Left ventricle myocardium superior (tissue), 1 donor: ENCODE results near the gene TAS2R14. TPM values are rescaled to one million over a fixed set of nuclear protein-coding genes. Genes with fewer than 3 reads are reported as not detected.

Experiments
- ATAC-seq: fragments of 200-7000 bp; cut with Tn5 transposase; one replicate; pipeline ENCODE4 v1.9.1; 2020; ENCODE audit warnings: mild to moderate bottlenecking, moderate library complexity
- DNase-seq: peaks from one replicate; pipeline ENCODE4 v3.0.0-alpha.2; 2020
- intact Hi-C: fragments of 100-400 bp; cut with micrococcal nuclease; formaldehyde crosslinking; loops from one replicate; pipeline ENCODE4 v1.11.0; 2022
- total RNA-seq: library from RNA; stranded (reverse); fragmentation: NEBNext Ultra II Directional; extraction: Animal tissue kit (Norgen Biotek cat#: 25700); gene quantifications from one replicate; pipeline ENCODE4 v1.2.1, GENCODE V29; 2021
- donor health status: DM: no; HTN: yes; CAD: no; lungs with severe emphysema.

The TAS2R14 gene
- total RNA-seq, 1 donor from 2014 or later = 0.45 TPM

DNA sequence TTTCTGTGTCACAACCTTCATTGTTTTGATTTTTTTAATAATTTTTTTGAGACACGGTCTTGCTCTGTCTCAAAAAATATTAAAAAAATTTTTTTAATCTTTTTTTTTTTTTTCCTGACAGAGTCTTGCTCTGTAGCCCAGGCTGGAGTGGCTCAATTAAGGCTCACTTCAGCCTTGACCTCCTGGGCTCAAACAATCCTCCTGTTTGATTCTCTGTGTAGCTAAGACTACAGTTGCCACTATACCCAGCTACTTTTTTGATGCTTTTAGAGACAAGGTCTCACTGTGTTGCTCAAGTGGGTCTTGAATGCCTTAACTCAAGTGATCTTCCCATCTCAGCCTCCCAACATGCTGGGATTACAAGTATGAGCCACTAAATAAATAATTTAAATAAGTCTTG is 19.3 kb downstream of the TAS2R14 start:
- DNase-seq = no peak
- ATAC-seq = no peak
- intact Hi-C loops = no loop called here

DNA sequence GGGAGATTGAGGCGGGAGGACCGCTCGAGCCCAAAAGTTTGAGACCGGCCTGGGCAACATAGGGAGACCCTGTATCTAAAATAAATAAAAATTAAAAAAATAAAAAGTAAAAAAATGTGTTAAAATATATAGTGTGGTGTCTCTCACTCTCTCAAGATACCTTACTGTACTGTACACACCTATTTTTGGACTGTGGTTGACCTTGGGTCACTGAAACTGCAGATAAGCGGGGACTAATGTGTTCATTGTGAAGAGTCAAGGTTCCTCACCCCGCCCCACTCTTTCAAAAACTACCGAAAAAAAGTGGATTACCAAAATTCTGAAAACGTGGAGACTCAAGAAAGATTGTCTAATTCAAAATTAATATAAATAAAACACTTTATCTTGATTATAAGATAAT is 28.7 kb downstream of the TAS2R14 start:
- DNase-seq = no peak
- ATAC-seq = peak; percentile 73

GRCh38 chr12:10909462-10909861 is 29.6 kb downstream of the TAS2R14 start, which contains the start of gene TAS2R13:
Gene TAS2R13, minus strand, starts transcription at chr12:10909562. Its CDS starts 264 bp downstream, at chr12:10909298.
- intact Hi-C loops = loop anchor here (2.0 kb wide), 1 partner anchor 43 kb away; no protein-coding TSS in a partner anchor
- DNase-seq = no peak
- ATAC-seq = no peak

More for the DNA sequence above, 28.7 kb downstream of the TAS2R14 start:
- intact Hi-C loops = no loop called here

- DNase-seq (no peak), ATAC-seq (no peak)
- intact Hi-C loops = no loop called here
These were observed 34.4 kb downstream of the TAS2R14 start for GRCh38 chr12:10904686-10905085.

- DNase-seq = no peak
- no peak for ATAC-seq
- intact Hi-C loops = no loop called here
These were observed 37.6 kb downstream of the TAS2R14 start for GRCh38 chr12:10901427-10901826.

DNA sequence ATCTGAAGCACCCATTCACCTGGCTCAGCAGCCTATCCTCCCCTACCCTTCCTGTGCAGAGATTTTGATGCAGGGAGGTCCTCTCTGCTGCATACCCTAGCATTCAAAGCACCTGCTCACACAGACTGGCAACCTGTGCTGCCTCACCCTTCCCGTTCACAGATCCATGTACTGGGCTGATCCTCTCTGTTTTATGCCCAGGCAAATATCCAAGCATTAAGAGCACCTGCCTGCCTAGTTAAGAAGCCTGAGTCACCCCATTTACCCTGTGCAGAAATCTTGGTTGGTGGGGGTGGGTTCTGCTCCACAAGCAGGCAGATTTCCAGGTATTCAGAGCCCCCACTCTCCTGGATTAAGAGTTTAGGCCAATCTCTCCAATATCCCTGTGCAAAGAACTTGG is 38.1 kb downstream of the TAS2R14 start:
- DNase-seq (no peak), ATAC-seq (no peak)
- intact Hi-C loops = no loop called here

- no peak for ATAC-seq
- no peak for DNase-seq
- intact Hi-C loops = no loop called here
These were observed 38.5 kb downstream of the TAS2R14 start for GRCh38 chr12:10900530-10900929.

DNA sequence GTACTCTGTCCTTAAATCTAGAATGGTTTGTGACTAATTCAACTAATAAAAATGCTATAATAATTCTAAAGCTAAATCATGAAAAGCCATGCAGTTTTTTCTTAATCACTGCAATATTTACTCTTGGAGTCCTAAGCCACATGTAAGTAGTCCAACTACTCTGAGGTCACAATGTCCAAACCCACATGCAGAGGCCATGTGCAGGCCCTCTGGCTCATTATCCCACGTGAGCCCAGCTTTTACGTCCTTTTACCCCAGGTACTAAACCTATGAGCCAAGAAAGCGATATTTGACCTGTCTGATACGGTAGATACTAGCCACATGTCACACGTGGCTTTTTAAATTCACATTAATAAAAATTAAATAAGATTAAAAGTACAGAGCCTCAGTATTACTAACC is 42.2 kb downstream of the TAS2R14 start:
- intact Hi-C loops = no loop called here
- ATAC-seq (no peak), DNase-seq (no peak)

GRCh38 chr12:10891937-10892336 is 47.1 kb downstream of the TAS2R14 start:
- DNase-seq = no peak
- ATAC-seq = no peak
- intact Hi-C loops = no loop called here

DNA sequence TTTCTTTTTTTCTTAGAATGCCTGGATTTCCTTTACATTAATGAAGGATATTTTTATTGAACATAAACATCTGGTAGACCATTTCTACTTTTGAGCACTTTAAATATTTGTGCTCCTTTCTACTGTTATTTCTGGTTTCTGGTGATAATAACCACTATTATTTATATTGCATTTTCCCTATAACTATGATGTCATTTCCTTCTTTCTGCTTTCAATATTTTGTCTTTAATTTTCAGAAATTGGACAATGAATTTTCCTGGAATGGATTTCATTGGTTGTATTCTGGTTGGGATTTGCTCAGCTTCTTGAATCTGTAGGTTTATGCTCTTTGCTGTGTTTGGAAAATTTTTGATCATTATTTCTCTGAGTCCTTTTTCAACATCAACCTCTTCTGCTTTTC is 49.8 kb downstream of the TAS2R14 start:
- DNase-seq = no peak
- ATAC-seq = no peak
- intact Hi-C loops = no loop called here

Other genes with a start within 250 kb of the TAS2R14 start
- gene YBX3, start 215.9 kb downstream of the TAS2R14 start, total RNA-seq = 773 TPM
- not detected for gene TAS2R7, start 136.6 kb downstream of the TAS2R14 start, total RNA-seq
- gene TAS2R8, start 132.0 kb downstream of the TAS2R14 start, total RNA-seq = not detected
- gene TAS2R9, start 129.1 kb downstream of the TAS2R14 start, total RNA-seq = not detected
- gene TAS2R10, start 112.9 kb downstream of the TAS2R14 start, total RNA-seq = not detected
- 0.94 TPM for gene PRR4, start 89.8 kb downstream of the TAS2R14 start, total RNA-seq
- gene PRH1, start 55.0 kb downstream of the TAS2R14 start, total RNA-seq = 3.8 TPM
- gene TAS2R13, start 29.7 kb downstream of the TAS2R14 start, total RNA-seq = 0.30 TPM
- gene PRH2, start 10.0 kb downstream of the TAS2R14 start, total RNA-seq = not detected
- 0.25 TPM for gene TAS2R50, start 47.6 kb upstream of the TAS2R14 start, total RNA-seq
- 0.42 TPM for gene TAS2R20, start 59.0 kb upstream of the TAS2R14 start, total RNA-seq
- gene TAS2R19, start 83.4 kb upstream of the TAS2R14 start, total RNA-seq = 0.77 TPM
- gene TAS2R31, start 92.1 kb upstream of the TAS2R14 start, total RNA-seq = 0.67 TPM
- gene TAS2R46, start 123.0 kb upstream of the TAS2R14 start, total RNA-seq = 0.27 TPM
- not detected for gene TAS2R43, start 153.1 kb upstream of the TAS2R14 start, total RNA-seq
- gene TAS2R30, start 195.4 kb upstream of the TAS2R14 start, total RNA-seq = 0.72 TPM
- 13.7 TPM for gene SMIM10L1, start 231.9 kb upstream of the TAS2R14 start, total RNA-seq
- not detected for gene TAS2R42, start 247.7 kb upstream of the TAS2R14 start, total RNA-seq